GM23248 (cell line): Measurements from ENCODE around the gene AMFR.

Experiments used
- EZH2 ChIP-seq: fragments of 200-600 bp; sonication (generic); IDR thresholded peaks from 2 replicates; pipeline ENCODE4 v1.6.1; 2018; ENCODE audit warnings: antibody characterized with exemption, mild to moderate bottlenecking; ENCODE audit not compliant: insufficient read depth, poor library complexity, severe bottlenecking
- EZH2phosphoT487 ChIP-seq: fragments of 200-600 bp; sonication (generic); IDR thresholded peaks from 2 replicates; pipeline ENCODE4 v1.6.1; 2018; ENCODE audit warnings: antibody characterized with exemption, moderate library complexity, mild to moderate bottlenecking, low read depth; ENCODE audit not compliant: insufficient read depth

- TF ChIP-seq EZH2phosphoT487, result no peak
- TF ChIP-seq EZH2, result no peak
These were observed 104.4 kb downstream of the AMFR start for GRCh38 chr16:56320811-56321558.
